AG04449 (cell line): ENCODE results near the gene TMEM91.

Experiments used
- CTCF ChIA-PET: fragments of 350-600 bp; formaldehyde crosslinking; extraction: SDS; loops from one replicate; lab custom pipeline; 2021; ENCODE audit warnings: antibody characterized with exemption; lab: Yijun Ruan, JAX
- POLR2A ChIA-PET: fragments of 400-600, 350-600 bp; formaldehyde crosslinking; extraction: SDS; loops from one replicate; lab custom pipeline; 2020; ENCODE audit warnings: antibody characterized with exemption, inconsistent platforms; lab: Yijun Ruan, JAX
- DNase-seq: peaks from one replicate; pipeline ENCODE4 v3.0.0-alpha.2; 2010; ENCODE audit warnings: low read depth, low spot score
- H3K4me3 ChIP-seq: 2 replicates; pipeline ENCODE4 v1.5.1; 2011; ENCODE audit warnings: low read depth, mild to moderate bottlenecking, control low read depth, low read length
- CTCF ChIP-seq: IDR thresholded peaks from one replicate; pipeline ENCODE4 v1.5.1; 2011; ENCODE audit warnings: mild to moderate bottlenecking, moderate library complexity, low read length, control low read depth, inconsistent platforms; ENCODE audit not compliant: insufficient read depth; ENCODE audit errors: missing control alignments

The TMEM91 gene

DNA sequence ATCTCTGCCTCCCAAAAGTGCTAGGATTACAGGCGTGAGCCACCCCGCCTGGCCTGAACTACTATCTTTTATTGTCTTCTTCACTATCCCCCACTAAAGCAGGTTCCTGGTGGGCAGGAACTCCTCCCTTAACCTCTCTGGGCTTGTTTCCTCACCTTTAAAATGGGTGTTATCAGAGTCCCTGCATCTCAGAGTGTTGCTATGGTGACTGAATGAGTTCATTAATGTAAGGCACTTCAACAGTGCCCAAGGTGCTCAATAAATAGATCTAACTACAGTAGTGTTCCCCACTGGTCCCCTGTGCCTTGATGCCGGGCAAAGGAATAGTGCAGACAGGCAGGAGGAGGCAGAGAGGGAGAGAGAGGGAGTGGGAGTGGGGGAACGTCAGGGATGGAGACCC is 45.9 kb upstream of the TMEM91 start:
- H3K4me3 ChIP-seq, result no peak overlapping the region
- ChIA-PET CTCF (no interaction called here), POLR2A (no interaction called here)
- no peak for TF ChIP-seq CTCF
- DNase-seq, result no peak

- H3K4me3 ChIP-seq, result no peak overlapping the region
- CTCF ChIA-PET, result interaction anchor here (1.3 kb wide), 1 partner anchor 18 kb away, joined by 3 read pairs; no protein-coding TSS in a partner anchor
- no peak for TF ChIP-seq CTCF
- POLR2A ChIA-PET, result no interaction called here
- no peak for DNase-seq
These were observed 45.2 kb upstream of the TMEM91 start for GRCh38 chr19:41330946-41331678.

GRCh38 chr19:41332000-41332399 is 44.3 kb upstream of the TMEM91 start:
- POLR2A ChIA-PET, result no interaction called here

DNA sequence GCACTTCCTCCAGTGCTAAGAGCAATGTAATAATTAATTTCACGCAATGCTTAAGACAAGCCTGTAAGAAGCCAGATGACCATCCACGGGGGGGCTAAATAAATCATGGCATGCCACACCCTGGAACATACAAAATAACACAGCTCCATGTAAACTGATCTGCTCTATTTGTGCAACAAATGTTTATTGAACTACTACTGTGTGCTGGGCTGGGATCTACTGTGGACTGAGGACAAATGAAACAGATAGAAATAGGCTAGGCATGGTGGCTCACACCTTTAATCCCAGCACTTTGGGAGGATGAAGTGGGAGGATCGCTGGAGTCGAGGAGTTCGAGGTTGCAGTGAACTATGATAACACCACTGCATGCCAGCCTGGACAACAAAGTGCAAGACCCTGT is 43.9 kb upstream of the TMEM91 start:
- no peak for DNase-seq
- no peak for TF ChIP-seq CTCF
- ChIA-PET POLR2A (no interaction called here), CTCF (interaction anchor here (0.7 to 1.3 kb wide), 3 partner anchors 10 to 453 kb away, joined by 3 to 4 read pairs (median 3); no protein-coding TSS in a partner anchor)
- no peak overlapping the region for H3K4me3 ChIP-seq

More at GRCh38 chr19:41332000-41332399, 44.3 kb upstream of the TMEM91 start:
- no peak for DNase-seq
- H3K4me3 ChIP-seq, result no peak overlapping the region
- CTCF ChIA-PET, result interaction anchor here (1.0 to 1.3 kb wide), 2 partner anchors 10 to 18 kb away, joined by 3 to 4 read pairs; no protein-coding TSS in a partner anchor
- no peak for TF ChIP-seq CTCF

DNA sequence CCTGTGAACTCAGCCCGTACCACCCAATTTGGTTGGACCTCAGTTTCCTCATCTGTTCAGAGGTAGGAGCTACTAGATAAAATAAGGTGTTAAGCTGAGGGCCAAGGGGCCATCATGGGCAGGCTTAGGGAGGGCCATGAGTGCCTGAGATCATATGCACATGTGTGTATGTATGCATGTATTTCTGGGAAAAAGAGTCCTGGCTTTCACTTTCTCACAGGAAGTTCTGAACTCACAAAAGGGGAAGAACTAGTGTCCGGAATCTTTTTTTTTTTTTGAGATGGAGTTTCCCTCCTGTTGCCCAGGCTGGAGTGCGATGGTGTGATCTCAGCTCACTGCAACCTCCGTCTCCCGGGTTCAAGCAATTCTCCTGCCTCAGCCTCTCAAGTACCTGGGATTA is 41.5 kb upstream of the TMEM91 start:
- H3K4me3 ChIP-seq, result no peak overlapping the region
- CTCF ChIA-PET, result interaction anchor here (1.6 to 2.8 kb wide), 2 partner anchors 12 to 16 kb away, joined by 11 to 13 read pairs; no protein-coding TSS in a partner anchor
- TF ChIP-seq CTCF, result no peak
- POLR2A ChIA-PET, result no interaction called here
- no peak for DNase-seq

- no peak for DNase-seq
- H3K4me3 ChIP-seq, result no peak overlapping the region
- ChIA-PET POLR2A (no interaction called here), CTCF (interaction anchor here (1.6 to 2.8 kb wide), 2 partner anchors 13 to 15 kb away, joined by 11 to 13 read pairs; no protein-coding TSS in a partner anchor)
- TF ChIP-seq CTCF, result no peak
These were observed 40.9 kb upstream of the TMEM91 start for GRCh38 chr19:41335467-41335866.
